Mucosa of descending colon (tissue), 3 donors: Measurements from ENCODE around the gene RDH8. TPM values are rescaled to one million over a fixed set of nuclear protein-coding genes. Genes with fewer than 3 reads are reported as not detected.
"Not testable (repeated sequence)": the region's sequence is repeated elsewhere in the genome, so short reads cannot be mapped to it uniquely, and the experiment has no call there.

Source experiments
- ATAC-seq: fragments of 200-7000 bp; cut with Tn5 transposase; one replicate; pipeline ENCODE4 v1.9.1; 2020; ENCODE audit warnings: mild to moderate bottlenecking, moderate library complexity
- DNase-seq, 3 donors: peaks; one replicate each; pipeline ENCODE4 v3.0.0-alpha.2; 2020
- H3K36me3 ChIP-seq: fragments of 200-600 bp; one replicate; pipeline ENCODE4 v1.8.0; 2021; ENCODE audit warnings: low read depth, mild to moderate bottlenecking
- H3K4me1 ChIP-seq: fragments of 200-600 bp; one replicate; pipeline ENCODE4 v1.8.0; 2021; ENCODE audit warnings: low read depth, mild to moderate bottlenecking
- H3K4me3 ChIP-seq: fragments of 200-600 bp; one replicate; pipeline ENCODE4 v1.8.0; 2021; ENCODE audit warnings: mild to moderate bottlenecking
- H3K9me3 ChIP-seq: fragments of 200-600 bp; one replicate; pipeline ENCODE4 v1.8.0; 2021; ENCODE audit warnings: mild to moderate bottlenecking
- CTCF ChIP-seq: fragments of 200-600 bp; IDR thresholded peaks from one replicate; pipeline ENCODE4 v1.8.0; 2022; ENCODE audit warnings: antibody characterized with exemption, mild to moderate bottlenecking
- intact Hi-C, 2 donors: fragments of 100-400 bp; cut with DNase I in 1 of 2; cut with micrococcal nuclease in 1 of 2; formaldehyde crosslinking; loops; one replicate each; pipeline versions ENCODE4 v1.11.0 to v1.11.1; 2022; cut with DNase I, micrococcal nuclease
- total RNA-seq, 3 donors: library from RNA; stranded (reverse); fragmentation: NEBNext Ultra II Directional in 2 of 3; extraction: Animal tissue kit (Norgen Biotek cat#: 25700) in 2 of 3; gene quantifications; one replicate each; pipeline versions ENCODE4 v1.2.1 to v1.2.4, GENCODE V29; 2021 to 2023
- donor health status: DM: no; HTN: no; CAD: no; lungs with moderate emphysema.
- donor health status: DM: no; HTN: no; CAD: no.
- donor health status: DM: no; HTN: yes; CAD: no.

RDH8 gene
- total RNA-seq, 3 donors from 2014 or later = not detected

GRCh38 chr19:10018263-10018662 lies 5.0 kb downstream of the RDH8 start:
- peaks cover 5% of the 10 kb centered on the region for H3K4me1 ChIP-seq
- intact Hi-C loops = no loop called here
- H3K4me3 ChIP-seq = no peak overlapping the region
- no peaks in the 10 kb centered on the region for H3K36me3 ChIP-seq
- no peak for ATAC-seq
- no peak for DNase-seq
- TF ChIP-seq CTCF = no peak
- no peaks in the 10 kb centered on the region for H3K9me3 ChIP-seq

- Histone ChIP-seq H3K9me3 (no peaks in the 10 kb centered on the region), H3K4me1 (peaks cover 5% of the 10 kb centered on the region), H3K4me3 (no peak overlapping the region), H3K36me3 (no peaks in the 10 kb centered on the region)
- TF ChIP-seq CTCF = no peak
- ATAC-seq (no peak), DNase-seq (no peak)
- intact Hi-C loops = no loop called here
Measured at GRCh38 chr19:10018786-10019185, 5.5 kb downstream of the RDH8 start.

GRCh38 chr19:10019246-10019645 lies 6.0 kb downstream of the RDH8 start:
- Histone ChIP-seq H3K4me1 (peaks cover under 1% of the 10 kb centered on the region), H3K36me3 (no peaks in the 10 kb centered on the region), H3K4me3 (no peak overlapping the region), H3K9me3 (no peaks in the 10 kb centered on the region)
- TF ChIP-seq CTCF = no peak
- intact Hi-C loops = no loop called here
- DNase-seq (no peak), ATAC-seq (no peak)

GRCh38 chr19:10020851-10021250 lies 7.6 kb downstream of the RDH8 start:
- no peaks in the 10 kb centered on the region for H3K36me3 ChIP-seq
- H3K4me3 ChIP-seq = no peak overlapping the region
- DNase-seq (no peak), ATAC-seq (no peak)
- no peaks in the 10 kb centered on the region for H3K9me3 ChIP-seq
- TF ChIP-seq CTCF = no peak
- intact Hi-C loops = no loop called here
- H3K4me1 ChIP-seq = no peaks in the 10 kb centered on the region

- no peak for ATAC-seq
- intact Hi-C loops = no loop called here
- H3K4me3 ChIP-seq = no peak overlapping the region
- H3K36me3 ChIP-seq = no peaks in the 10 kb centered on the region
- no peak for TF ChIP-seq CTCF
- no peaks in the 10 kb centered on the region for H3K4me1 ChIP-seq
- no peak for DNase-seq
- no peaks in the 10 kb centered on the region for H3K9me3 ChIP-seq
Measured at GRCh38 chr19:10021446-10021845, 8.2 kb downstream of the RDH8 start.

GRCh38 chr19:10021863-10022262 lies 8.6 kb downstream of the RDH8 start:
- no peak overlapping the region for H3K4me3 ChIP-seq
- no peak for ATAC-seq
- no peaks in the 10 kb centered on the region for H3K4me1 ChIP-seq
- no peaks in the 10 kb centered on the region for H3K9me3 ChIP-seq
- no peak for TF ChIP-seq CTCF
- no peaks in the 10 kb centered on the region for H3K36me3 ChIP-seq
- intact Hi-C loops = no loop called here
- DNase-seq = no peak

GRCh38 chr19:10023096-10023495 lies 9.8 kb downstream of the RDH8 start:
- ATAC-seq, H3K4me3 ChIP-seq, H3K4me1 ChIP-seq, DNase-seq, H3K9me3 ChIP-seq, intact Hi-C loops, H3K36me3 ChIP-seq: not testable (repeated sequence)
